Measurements from ENCODE around the gene SYNDIG1.

DNA sequence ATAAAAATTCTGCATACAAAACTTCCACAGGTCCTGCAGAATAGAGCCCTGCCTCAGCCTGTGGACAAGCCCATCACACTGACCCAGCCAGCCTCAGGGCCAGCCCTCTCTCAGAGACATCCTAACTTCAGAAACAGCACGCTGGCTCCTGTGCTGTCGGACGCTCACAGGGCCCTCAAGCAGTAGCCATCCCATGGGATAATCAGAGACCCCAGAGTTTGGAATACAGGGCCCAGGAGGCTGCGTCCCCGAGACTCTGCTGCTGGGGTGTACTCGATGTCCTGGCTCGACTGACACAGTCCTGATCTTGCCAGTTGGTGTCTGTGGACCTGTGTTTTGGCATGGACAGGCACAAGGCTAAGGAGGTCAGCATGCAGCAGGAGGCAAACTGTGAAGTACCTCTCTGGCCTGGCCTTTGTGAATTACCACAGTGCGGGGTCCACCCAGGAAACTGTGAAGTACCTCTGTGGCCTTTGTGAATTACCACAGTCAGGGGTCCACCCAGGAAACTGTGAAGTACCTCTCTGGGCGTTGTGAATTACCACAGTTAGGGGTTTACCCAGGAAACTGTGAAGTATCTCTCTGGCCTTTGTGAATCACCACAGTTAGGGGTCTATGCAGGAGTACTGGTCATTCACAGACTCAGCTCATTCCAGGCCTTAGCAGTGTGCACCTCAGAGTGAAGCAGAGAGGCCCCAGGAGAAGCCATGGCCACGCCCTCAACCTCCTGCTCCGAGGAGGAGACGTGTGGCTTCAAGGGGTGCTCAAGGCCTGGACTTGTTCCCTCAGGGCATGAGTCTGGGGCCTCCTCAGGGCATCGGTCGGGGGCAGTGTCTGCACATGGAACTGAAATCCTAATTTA is 212.4 kb downstream of the SYNDIG1 start:
- TF ChIP-seq, protein P1, sequence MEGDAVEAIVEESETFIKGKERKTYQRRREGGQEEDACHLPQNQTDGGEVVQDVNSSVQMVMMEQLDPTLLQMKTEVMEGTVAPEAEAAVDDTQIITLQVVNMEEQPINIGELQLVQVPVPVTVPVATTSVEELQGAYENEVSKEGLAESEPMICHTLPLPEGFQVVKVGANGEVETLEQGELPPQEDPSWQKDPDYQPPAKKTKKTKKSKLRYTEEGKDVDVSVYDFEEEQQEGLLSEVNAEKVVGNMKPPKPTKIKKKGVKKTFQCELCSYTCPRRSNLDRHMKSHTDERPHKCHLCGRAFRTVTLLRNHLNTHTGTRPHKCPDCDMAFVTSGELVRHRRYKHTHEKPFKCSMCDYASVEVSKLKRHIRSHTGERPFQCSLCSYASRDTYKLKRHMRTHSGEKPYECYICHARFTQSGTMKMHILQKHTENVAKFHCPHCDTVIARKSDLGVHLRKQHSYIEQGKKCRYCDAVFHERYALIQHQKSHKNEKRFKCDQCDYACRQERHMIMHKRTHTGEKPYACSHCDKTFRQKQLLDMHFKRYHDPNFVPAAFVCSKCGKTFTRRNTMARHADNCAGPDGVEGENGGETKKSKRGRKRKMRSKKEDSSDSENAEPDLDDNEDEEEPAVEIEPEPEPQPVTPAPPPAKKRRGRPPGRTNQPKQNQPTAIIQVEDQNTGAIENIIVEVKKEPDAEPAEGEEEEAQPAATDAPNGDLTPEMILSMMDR (IDR thresholded peaks at IDR 0.05) = no peak
- TF ChIP-seq POLR2A (IDR thresholded peaks at IDR 0.05) = no peak

Measured in uterus (tissue), 2 donors.